IMR-90 (cell line): Measurements from ENCODE around the gene COX7C. TPM values are rescaled to one million over a fixed set of nuclear protein-coding genes. Genes with fewer than 3 reads are reported as not detected.

Source experiments
- ATAC-seq: fragments of 200-7000 bp; cut with Tn5 transposase; 2 replicates; pipeline ENCODE4 v1.9.1; 2020; ENCODE audit warnings: low read depth, mild to moderate bottlenecking, moderate library complexity
- BruUV-seq: library from RNA; stranded (reverse); fragments of 400-500 nt; replicated peaks from 2 replicates; lab custom pipeline; 2021; lab: Mats Ljungman, UMichigan
- CTCF ChIA-PET: fragments of 300-600 bp; formaldehyde crosslinking; extraction: SDS; loops from one replicate; lab custom pipeline; 2021; ENCODE audit warnings: antibody characterized with exemption; lab: Yijun Ruan, JAX
- POLR2A ChIA-PET: fragments of 300-600 bp; sonication (Branson Sonifier 250); formaldehyde crosslinking; loops from one replicate; lab custom pipeline; 2022; ENCODE audit warnings: antibody characterized with exemption; ENCODE audit not compliant: unreplicated experiment; lab: Charles Lee
- DNase-seq: peaks from one replicate; pipeline ENCODE4 v3.0.0; 2013
- H2AFZ ChIP-seq: replicated peaks from 2 replicates; pipeline ENCODE3; 2013; ENCODE audit warnings: low read length, mild to moderate bottlenecking; ENCODE audit not compliant: poor library complexity
- H2AK5ac ChIP-seq: 2 replicates; pipeline ENCODE4 v1.6.1; 2013; ENCODE audit warnings: low read depth, low read length, inconsistent platforms
- H2AK9ac ChIP-seq: replicated peaks from 2 replicates; pipeline ENCODE3; 2013; ENCODE audit warnings: mild to moderate bottlenecking, low read depth, low read length, moderate library complexity; ENCODE audit not compliant: poor library complexity
- H2BK120ac ChIP-seq: 2 replicates; pipeline ENCODE4 v1.6.1; 2013; ENCODE audit warnings: low read depth, low read length, inconsistent platforms
- H2BK15ac ChIP-seq: 3 replicates; pipeline ENCODE4 v1.6.1; 2013; ENCODE audit warnings: low read depth, low read length, inconsistent platforms
- H2BK20ac ChIP-seq: 2 replicates; pipeline ENCODE4 v1.6.1; 2013; ENCODE audit warnings: low read depth, mild to moderate bottlenecking, inconsistent platforms, low read length, moderate library complexity
- H2BK5ac ChIP-seq: 2 replicates; pipeline ENCODE4 v1.6.1; 2013; ENCODE audit warnings: mild to moderate bottlenecking, low read depth, low read length, inconsistent platforms; ENCODE audit not compliant: poor library complexity, severe bottlenecking
- H3K14ac ChIP-seq: replicated peaks from 2 replicates; pipeline ENCODE4 v1.6.1; 2013; ENCODE audit warnings: low read depth, low read length, inconsistent platforms
- H3K18ac ChIP-seq: 2 replicates; pipeline ENCODE4 v1.6.1; 2013; ENCODE audit warnings: low read depth, low read length, control low read depth
- H3K23ac ChIP-seq: 2 replicates; pipeline ENCODE4 v1.6.1; 2013; ENCODE audit warnings: low read depth, low read length, inconsistent platforms
- H3K27ac ChIP-seq: 2 replicates; pipeline ENCODE4 v1.5.1; 2013; ENCODE audit warnings: mild to moderate bottlenecking, control low read depth, low read length; ENCODE audit not compliant: insufficient read depth
- H3K27me3 ChIP-seq: 2 replicates; pipeline ENCODE4 v1.6.1; 2013; ENCODE audit warnings: low read length; ENCODE audit not compliant: control insufficient read depth, insufficient read depth
- H3K36me3 ChIP-seq: 2 replicates; pipeline ENCODE4 v1.6.1; 2013; ENCODE audit warnings: low read length, mixed read lengths; ENCODE audit not compliant: control insufficient read depth, insufficient read depth
- H3K4ac ChIP-seq: 2 replicates; pipeline ENCODE4 v1.6.1; 2013; ENCODE audit warnings: low read depth, low read length, inconsistent platforms
- H3K4me1 ChIP-seq: 2 replicates; pipeline ENCODE4 v1.6.1; 2013; ENCODE audit warnings: low read length, mixed read lengths; ENCODE audit not compliant: control insufficient read depth, insufficient read depth
- H3K4me2 ChIP-seq: 2 replicates; pipeline ENCODE4 v1.6.1; 2013; ENCODE audit warnings: low read depth, mild to moderate bottlenecking, control low read depth, low read length, moderate library complexity
- H3K4me3 ChIP-seq: 2 replicates; pipeline ENCODE4 v1.5.1; 2013; ENCODE audit warnings: low read depth, mild to moderate bottlenecking, control low read depth, low read length, moderate library complexity; ENCODE audit not compliant: insufficient read depth
- H3K56ac ChIP-seq: 2 replicates; pipeline ENCODE4 v1.6.1; 2013; ENCODE audit warnings: low read length, inconsistent platforms; ENCODE audit not compliant: insufficient read depth; ENCODE audit errors: extremely low read depth
- H3K79me1 ChIP-seq, 2 experiments: 2 replicates each; pipeline ENCODE4 v1.6.1; 2013; ENCODE audit warnings: low read length in 2 of 2, inconsistent platforms in 1 of 2, low read depth in 1 of 2
- H3K9ac ChIP-seq: 2 replicates; pipeline ENCODE4 v1.6.1; 2013; ENCODE audit warnings: low read depth, low read length, control low read depth
- H3K9me1 ChIP-seq: 2 replicates; pipeline ENCODE4 v1.6.1; 2013; ENCODE audit warnings: low read length, inconsistent platforms; ENCODE audit not compliant: insufficient read depth
- H3K9me3 ChIP-seq: 2 replicates; pipeline ENCODE4 v1.6.1; 2013; ENCODE audit warnings: low read length; ENCODE audit not compliant: control insufficient read depth, insufficient read depth
- H4K20me1 ChIP-seq: 2 replicates; pipeline ENCODE4 v1.6.1; 2013; ENCODE audit warnings: low read length, inconsistent platforms; ENCODE audit not compliant: insufficient read depth
- H4K5ac ChIP-seq: 2 replicates; pipeline ENCODE4 v1.6.1; 2013; ENCODE audit warnings: mild to moderate bottlenecking, low read depth, low read length, control low read depth
- H4K8ac ChIP-seq, 2 experiments: 2 replicates each; pipeline ENCODE4 v1.6.1; 2013; ENCODE audit warnings: low read depth in 2 of 2, low read length in 2 of 2, control low read depth in 1 of 2, inconsistent platforms in 1 of 2
- H4K91ac ChIP-seq: 2 replicates; pipeline ENCODE4 v1.6.1; 2013; ENCODE audit warnings: low read depth, low read length, inconsistent platforms; ENCODE audit not compliant: insufficient read depth
- BHLHE40 ChIP-seq: fragments of 150-350 bp; IDR thresholded peaks from 2 replicates; pipeline ENCODE4 v1.6.1; 2016; ENCODE audit warnings: mild to moderate bottlenecking, low read depth, low read length
- CEBPB ChIP-seq: IDR thresholded peaks from 2 replicates; pipeline ENCODE4 v1.6.1; 2012; ENCODE audit warnings: low read depth, low read length, improper control_type of control experiment
- CHD1 ChIP-seq: IDR thresholded peaks from 2 replicates; pipeline ENCODE4 v1.6.1; 2012; ENCODE audit warnings: low read depth, low read length, improper control_type of control experiment
- FOS ChIP-seq: fragments of 150-350 bp; IDR thresholded peaks from 2 replicates; pipeline ENCODE4 v1.6.1; 2016; ENCODE audit warnings: low read depth, low read length
- MAFK ChIP-seq: IDR thresholded peaks from 2 replicates; pipeline ENCODE4 v1.6.1; 2012; ENCODE audit warnings: low read depth, low read length, improper control_type of control experiment
- MAZ ChIP-seq: IDR thresholded peaks from 2 replicates; pipeline ENCODE4 v1.6.1; 2012; ENCODE audit warnings: low read depth, mild to moderate bottlenecking, low read length, improper control_type of control experiment, moderate library complexity, borderline replicate concordance
- MXI1 ChIP-seq: IDR thresholded peaks from 2 replicates; pipeline ENCODE4 v1.6.1; 2012; ENCODE audit warnings: low read depth, mild to moderate bottlenecking, low read length, moderate library complexity, borderline replicate concordance
- RAD21 ChIP-seq: IDR thresholded peaks from 2 replicates; pipeline ENCODE4 v1.6.1; 2012; ENCODE audit warnings: low read length, improper control_type of control experiment
- RFX5 ChIP-seq: IDR thresholded peaks from 2 replicates; pipeline ENCODE4 v1.8.0; 2012; ENCODE audit warnings: low read depth, mild to moderate bottlenecking, low read length, moderate library complexity
- SMC3 ChIP-seq: fragments of 150-350 bp; IDR thresholded peaks from 2 replicates; pipeline ENCODE4 v1.6.1; 2016; ENCODE audit warnings: low read depth, mild to moderate bottlenecking, antibody characterized with exemption, low read length, moderate library complexity
- WGBS, 2 experiments: methylation state at CpG; one replicate each; pipeline versions ENCODE4 v1.1.5 to v1.1.7; 2013; ENCODE audit warnings: missing lambda C conversion rate in 2 of 2; ENCODE audit not compliant: insufficient read length in 1 of 2; ENCODE audit errors: extremely low coverage in 2 of 2; 5-methylcytosine and 5-hydroxymethylcytosine counted together
- dilution Hi-C: fragments of 300-500 bp; cut with HindIII; formaldehyde crosslinking; loops from one replicate; pipeline ENCODE4 v1.14.3; 2018; ENCODE audit warnings: low sequenced_read_pairs; ENCODE audit not compliant: unreplicated experiment
- in situ Hi-C: fragments of 300-500 bp; cut with MboI; formaldehyde crosslinking; loops from 3 replicates; pipeline ENCODE4 v1.14.3; 2019; ENCODE audit warnings: low sequenced_read_pairs, inconsistent platforms, mixed read lengths
- intact Hi-C: fragments of 100-400 bp; cut with micrococcal nuclease; formaldehyde crosslinking; loops from 2 replicates; pipeline ENCODE4 v1.10.0; 2022
- polyA plus RNA-seq, 3 experiments: library from polyadenylated mRNA; depleted of rRNA; stranded (reverse); fragments of >200 nt; gene quantifications; 2 replicates each; pipeline ENCODE4 v1.2.3, GENCODE V29; 2012; ENCODE audit warnings: low replicate concordance in 1 of 3
- total RNA-seq: library from RNA; depleted of rRNA; stranded (reverse); fragments of >200 nt; gene quantifications from 2 replicates; pipeline ENCODE4 v1.2.3, GENCODE V29; 2012
- TF ChIP-seq, protein P1 (sequence below): fragments of 150-350 bp; IDR thresholded peaks from 2 replicates; pipeline ENCODE4 v1.6.1; 2016; ENCODE audit warnings: low read depth, mild to moderate bottlenecking, low read length, moderate library complexity, borderline replicate concordance
- TF ChIP-seq, protein P2 (sequence below): fragments of 150-350 bp; IDR thresholded peaks from 2 replicates; pipeline ENCODE4 v1.6.1; 2017; ENCODE audit warnings: mild to moderate bottlenecking, antibody characterized with exemption, low read length, low read depth
- TF ChIP-seq, protein P3 (sequence below): conservative IDR thresholded peaks from 2 replicates; pipeline ENCODE4 v1.5.1; 2012; ENCODE audit warnings: mild to moderate bottlenecking, low read depth, low read length, improper control_type of control experiment

COX7C gene
- total and polyA plus RNA-seq, 2 of the 4 experiments (the other 2 are of a cell fraction), result 91.4 to 564 TPM

DNA sequence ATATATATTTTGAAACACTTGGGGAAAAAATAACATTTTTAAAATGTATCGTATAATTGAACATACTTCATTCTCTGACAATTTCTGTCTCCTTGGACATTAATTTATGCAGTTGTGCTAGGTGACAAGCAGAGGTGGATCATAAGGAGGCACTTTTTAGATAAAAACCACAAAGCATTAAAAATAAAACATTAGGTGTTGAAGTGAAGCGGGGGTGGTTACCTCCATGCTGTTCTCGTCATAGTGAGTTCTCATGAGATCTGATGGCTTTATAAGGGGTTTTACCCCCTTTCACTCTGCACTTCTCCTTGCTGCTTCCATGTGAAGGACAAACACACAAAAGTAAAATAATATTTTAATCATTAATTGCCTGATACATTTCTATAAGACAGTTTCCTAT, 11.9 kb upstream of the COX7C start:
- Histone ChIP-seq H4K91ac (no peak overlapping the region), H3K56ac (no peak overlapping the region), H2BK20ac (no peak overlapping the region), H3K36me3 (no peaks in the 10 kb centered on the region), H2BK15ac (no peak overlapping the region), H3K14ac (no peak overlapping the region), H2BK5ac (no peak overlapping the region), H3K4me2 (no peak overlapping the region), H3K23ac (no peak overlapping the region), H2AFZ (no peak overlapping the region), H3K27ac (no peak overlapping the region), H2AK5ac (no peak overlapping the region), H2AK9ac (no peak overlapping the region), H3K9me3 (no peaks in the 10 kb centered on the region), H3K9ac (no peak overlapping the region), H3K18ac (no peak overlapping the region), H4K20me1 (no peaks in the 10 kb centered on the region), H3K27me3 (no peaks in the 10 kb centered on the region), H3K4me3 (no peak overlapping the region), H3K4me1 (no peaks in the 10 kb centered on the region), H2BK120ac (no peak overlapping the region), H3K9me1 (no peaks in the 10 kb centered on the region), H3K4ac (no peak overlapping the region), H4K8ac (no peak overlapping the region), H4K5ac (no peak overlapping the region), H3K79me1 (no peaks in the 10 kb centered on the region)
- no CpG with 5 or more reads among the region's 3 CpGs for WGBS, 2 experiments
- in situ Hi-C loops, result no loop called here
- no peak for DNase-seq
- ChIA-PET CTCF (no interaction called here), POLR2A (no interaction called here)
- no peak for ATAC-seq
- intact Hi-C loops, result no loop called here
- TF ChIP-seq FOS, result no peak
- TF ChIP-seq, protein P1, sequence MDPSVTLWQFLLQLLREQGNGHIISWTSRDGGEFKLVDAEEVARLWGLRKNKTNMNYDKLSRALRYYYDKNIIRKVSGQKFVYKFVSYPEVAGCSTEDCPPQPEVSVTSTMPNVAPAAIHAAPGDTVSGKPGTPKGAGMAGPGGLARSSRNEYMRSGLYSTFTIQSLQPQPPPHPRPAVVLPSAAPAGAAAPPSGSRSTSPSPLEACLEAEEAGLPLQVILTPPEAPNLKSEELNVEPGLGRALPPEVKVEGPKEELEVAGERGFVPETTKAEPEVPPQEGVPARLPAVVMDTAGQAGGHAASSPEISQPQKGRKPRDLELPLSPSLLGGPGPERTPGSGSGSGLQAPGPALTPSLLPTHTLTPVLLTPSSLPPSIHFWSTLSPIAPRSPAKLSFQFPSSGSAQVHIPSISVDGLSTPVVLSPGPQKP, result no peak
- TF ChIP-seq MAZ, result no peak
- no peak for TF ChIP-seq RFX5
- no peak for TF ChIP-seq MXI1
- TF ChIP-seq CHD1, result no peak
- TF ChIP-seq, protein P2, sequence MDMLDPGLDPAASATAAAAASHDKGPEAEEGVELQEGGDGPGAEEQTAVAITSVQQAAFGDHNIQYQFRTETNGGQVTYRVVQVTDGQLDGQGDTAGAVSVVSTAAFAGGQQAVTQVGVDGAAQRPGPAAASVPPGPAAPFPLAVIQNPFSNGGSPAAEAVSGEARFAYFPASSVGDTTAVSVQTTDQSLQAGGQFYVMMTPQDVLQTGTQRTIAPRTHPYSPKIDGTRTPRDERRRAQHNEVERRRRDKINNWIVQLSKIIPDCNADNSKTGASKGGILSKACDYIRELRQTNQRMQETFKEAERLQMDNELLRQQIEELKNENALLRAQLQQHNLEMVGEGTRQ, result no peak
- TF ChIP-seq CEBPB, result no peak
- TF ChIP-seq MAFK, result no peak
- no peak for TF ChIP-seq BHLHE40
- TF ChIP-seq, protein P3, sequence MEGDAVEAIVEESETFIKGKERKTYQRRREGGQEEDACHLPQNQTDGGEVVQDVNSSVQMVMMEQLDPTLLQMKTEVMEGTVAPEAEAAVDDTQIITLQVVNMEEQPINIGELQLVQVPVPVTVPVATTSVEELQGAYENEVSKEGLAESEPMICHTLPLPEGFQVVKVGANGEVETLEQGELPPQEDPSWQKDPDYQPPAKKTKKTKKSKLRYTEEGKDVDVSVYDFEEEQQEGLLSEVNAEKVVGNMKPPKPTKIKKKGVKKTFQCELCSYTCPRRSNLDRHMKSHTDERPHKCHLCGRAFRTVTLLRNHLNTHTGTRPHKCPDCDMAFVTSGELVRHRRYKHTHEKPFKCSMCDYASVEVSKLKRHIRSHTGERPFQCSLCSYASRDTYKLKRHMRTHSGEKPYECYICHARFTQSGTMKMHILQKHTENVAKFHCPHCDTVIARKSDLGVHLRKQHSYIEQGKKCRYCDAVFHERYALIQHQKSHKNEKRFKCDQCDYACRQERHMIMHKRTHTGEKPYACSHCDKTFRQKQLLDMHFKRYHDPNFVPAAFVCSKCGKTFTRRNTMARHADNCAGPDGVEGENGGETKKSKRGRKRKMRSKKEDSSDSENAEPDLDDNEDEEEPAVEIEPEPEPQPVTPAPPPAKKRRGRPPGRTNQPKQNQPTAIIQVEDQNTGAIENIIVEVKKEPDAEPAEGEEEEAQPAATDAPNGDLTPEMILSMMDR, result no peak
- no peak for TF ChIP-seq SMC3
- no peak for TF ChIP-seq RAD21
- dilution Hi-C loops, result no loop called here
- no TSS peak for BruUV-seq
